Measurements from ENCODE around the gene MPG.
"Not testable (repeated sequence)": the region's sequence is repeated elsewhere in the genome, so short reads cannot be mapped to it uniquely, and the experiment has no call there.

The MPG gene

GRCh38 chr16:119835-120491 is 41.9 kb downstream of the MPG start:
- H3K4me3 ChIP-seq (ENCODE audit: low read depth, low read length): no peak overlapping the region
- no peak for TF ChIP-seq CTCF (IDR thresholded peaks at IDR 0.05; ENCODE audit: low read depth, low read length)

GRCh38 chr16:120756-121155 is 42.7 kb downstream of the MPG start:
- no peak for TF ChIP-seq CTCF (IDR thresholded peaks at IDR 0.05; ENCODE audit: low read depth, low read length)
- H3K4me3 ChIP-seq (ENCODE audit: low read depth, low read length): no peak overlapping the region

GRCh38 chr16:122361-122760 is 44.3 kb downstream of the MPG start:
- H3K4me3 ChIP-seq (ENCODE audit: low read depth, low read length): no peak overlapping the region
- TF ChIP-seq CTCF (IDR thresholded peaks at IDR 0.05; ENCODE audit: low read depth, low read length): no peak

GRCh38 chr16:123558-124350 is 45.7 kb downstream of the MPG start:
- not testable (repeated sequence) for H3K4me3 ChIP-seq (ENCODE audit: low read depth, low read length)

- H3K4me3 ChIP-seq (ENCODE audit: low read depth, low read length): no peak overlapping the region
- no peak for TF ChIP-seq CTCF (IDR thresholded peaks at IDR 0.05; ENCODE audit: low read depth, low read length)
Observed at GRCh38 chr16:125011-125410, 47.0 kb downstream of the MPG start.

GRCh38 chr16:129075-129474 is 51.0 kb downstream of the MPG start:
- TF ChIP-seq CTCF (IDR thresholded peaks at IDR 0.05; ENCODE audit: low read depth, low read length): no peak
- H3K4me3 ChIP-seq (ENCODE audit: low read depth, low read length): no peak overlapping the region

GRCh38 chr16:130533-131173 is 52.6 kb downstream of the MPG start:
- no peak overlapping the region for H3K4me3 ChIP-seq (ENCODE audit: low read depth, low read length)
- no peak for TF ChIP-seq CTCF (IDR thresholded peaks at IDR 0.05; ENCODE audit: low read depth, low read length)

Data from WI38 (cell line).